ENCODE data around the gene TRIM74.
"Not testable (repeated sequence)": the region's sequence is repeated elsewhere in the genome, so short reads cannot be mapped to it uniquely, and the experiment has no call there.

TRIM74 gene

GRCh38 chr7:72954563-72955198, 14.6 kb downstream of the TRIM74 start:
- not testable (repeated sequence) for DNase-seq

GRCh38 chr7:72953901-72954562, 15.2 kb downstream of the TRIM74 start:
- not testable (repeated sequence) for DNase-seq

DNA sequence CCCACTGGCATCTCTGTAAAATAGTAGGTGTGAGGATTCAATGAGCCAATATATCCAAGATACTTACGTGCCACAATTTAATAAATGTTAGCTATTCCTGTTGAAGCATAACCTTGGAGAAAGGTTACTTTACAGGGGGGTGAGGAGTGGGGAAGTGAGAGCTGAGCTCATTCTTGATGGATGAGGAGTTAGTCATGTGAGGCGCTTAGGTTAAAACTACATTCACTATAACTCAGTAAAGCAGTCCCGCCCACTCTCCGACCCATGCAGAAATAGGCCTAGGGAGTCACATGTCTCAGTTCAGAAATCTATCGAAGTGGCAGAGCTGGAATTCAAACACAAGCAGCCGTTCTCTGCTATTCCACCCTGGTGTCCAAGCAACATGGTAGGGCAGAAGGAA, 18.8 kb downstream of the TRIM74 start:
- not testable (repeated sequence) for DNase-seq

GRCh38 chr7:72949686-72950085, 19.6 kb downstream of the TRIM74 start:
- peak; percentile 7 for DNase-seq

DNA sequence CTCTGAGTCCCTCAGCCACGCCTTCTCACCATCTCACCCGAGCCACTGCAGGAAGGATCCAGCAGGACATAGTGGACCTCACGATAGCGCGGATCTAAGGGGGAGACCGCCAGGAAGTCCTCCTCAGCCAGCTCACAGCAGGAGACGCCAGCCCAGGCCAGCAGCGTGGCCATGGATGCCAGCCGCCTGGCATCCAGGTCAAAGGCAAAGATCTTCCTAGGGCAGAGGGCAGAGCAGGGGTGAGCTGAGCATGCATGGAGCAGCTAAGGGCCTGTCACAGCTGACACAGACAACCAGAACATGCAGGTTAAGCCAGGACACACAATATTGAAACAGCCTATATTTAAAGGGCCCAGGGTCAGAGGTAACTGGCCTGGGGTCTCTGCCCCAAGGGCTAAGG, 20.0 kb downstream of the TRIM74 start:
- not testable (repeated sequence) for DNase-seq

GRCh38 chr7:72948714-72949113, 20.6 kb downstream of the TRIM74 start:
- peak; percentile 1 for DNase-seq

GRCh38 chr7:72946130-72946745, 23.0 kb downstream of the TRIM74 start:
- DNase-seq: not testable (repeated sequence)

- not testable (repeated sequence) for DNase-seq
These were observed 23.7 kb downstream of the TRIM74 start for GRCh38 chr7:72945597-72945996.

DNA sequence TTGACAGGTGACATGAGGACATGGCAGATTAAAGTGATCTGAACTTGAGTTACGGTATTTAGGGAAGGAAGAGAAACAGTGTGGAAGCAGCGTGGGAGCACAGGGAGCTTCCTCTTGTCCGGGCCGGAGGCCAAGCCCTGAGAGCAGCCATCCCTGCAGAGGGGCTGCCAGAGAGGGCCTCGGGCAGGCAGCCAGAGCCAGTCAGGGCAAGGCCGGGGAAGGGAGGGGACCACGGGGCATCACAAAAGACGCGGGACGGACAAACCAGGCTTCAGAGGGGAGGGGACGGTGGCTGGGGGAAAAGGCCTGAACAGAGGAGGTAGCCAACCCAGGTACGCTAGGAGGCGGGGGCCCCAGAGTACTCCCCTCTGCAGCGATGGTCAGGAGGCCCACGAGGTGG, 24.3 kb downstream of the TRIM74 start:
- not testable (repeated sequence) for DNase-seq

- DNase-seq: not testable (repeated sequence)
These were observed 26.3 kb downstream of the TRIM74 start for GRCh38 chr7:72942956-72943355.

GRCh38 chr7:72942022-72942705, 27.1 kb downstream of the TRIM74 start:
- not testable (repeated sequence) for DNase-seq

- DNase-seq: not testable (repeated sequence)
These were observed 41.0 kb downstream of the TRIM74 start for GRCh38 chr7:72928216-72928615.

- not testable (repeated sequence) for DNase-seq
These were observed 41.5 kb downstream of the TRIM74 start for GRCh38 chr7:72927791-72928190.

- no peak for DNase-seq
These were observed 43.6 kb downstream of the TRIM74 start for GRCh38 chr7:72925546-72926120.

GRCh38 chr7:72924733-72925545, 44.3 kb downstream of the TRIM74 start, which contains the start of gene POM121:
POM121 (plus strand) TSS chr7:72925095; CDS start chr7:72925122, 27 bp downstream.
- peak; percentile 95 for DNase-seq

DNA sequence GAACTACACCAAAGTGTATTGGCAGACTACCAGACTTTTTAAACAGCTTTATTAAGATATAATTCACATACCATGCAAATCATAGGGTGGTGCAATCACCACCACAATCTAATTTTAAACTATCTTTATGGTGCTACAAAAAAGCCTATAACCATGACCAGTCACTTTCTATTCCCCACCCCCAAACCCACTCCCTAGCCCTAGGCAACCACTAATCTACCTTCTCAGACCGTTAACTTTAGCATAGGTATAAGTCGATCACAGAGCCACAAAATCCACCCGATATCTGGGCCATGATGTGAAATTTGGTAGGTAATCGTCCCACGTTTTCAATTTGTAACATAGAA, 44.9 kb downstream of the TRIM74 start:
- DNase-seq: no peak

DNA sequence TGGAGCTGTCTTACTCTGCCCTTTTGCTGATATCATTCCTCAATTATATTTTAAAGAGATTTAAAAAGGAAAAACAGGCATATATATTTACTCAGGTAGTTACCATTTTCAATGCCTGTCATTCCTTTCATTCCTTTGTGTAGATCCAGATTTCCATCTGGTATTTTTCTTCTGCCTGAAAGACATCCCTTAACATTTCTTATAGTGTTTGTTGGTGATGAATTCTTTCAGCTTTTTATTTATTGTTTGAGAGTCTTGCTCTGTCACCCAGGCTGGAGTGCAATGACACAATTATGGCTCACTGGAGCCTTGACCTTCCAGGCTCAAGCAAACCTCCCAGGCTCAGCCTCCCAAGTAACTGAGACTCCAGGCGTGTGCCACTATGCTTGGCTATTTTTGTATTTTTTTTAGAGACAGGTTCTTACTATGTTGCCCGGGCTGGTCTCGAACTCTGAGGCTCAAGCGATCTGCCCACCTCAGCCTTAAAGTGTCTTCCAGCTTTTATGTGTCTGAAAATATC, 50.0 kb downstream of the TRIM74 start:
- DNase-seq: no peak

GRCh38 chr7:72914756-72915525, 54.3 kb downstream of the TRIM74 start:
- DNase-seq: peak; percentile 56

GRCh38 chr7:72913750-72914149, 55.5 kb downstream of the TRIM74 start:
- DNase-seq: not testable (repeated sequence)

DNA sequence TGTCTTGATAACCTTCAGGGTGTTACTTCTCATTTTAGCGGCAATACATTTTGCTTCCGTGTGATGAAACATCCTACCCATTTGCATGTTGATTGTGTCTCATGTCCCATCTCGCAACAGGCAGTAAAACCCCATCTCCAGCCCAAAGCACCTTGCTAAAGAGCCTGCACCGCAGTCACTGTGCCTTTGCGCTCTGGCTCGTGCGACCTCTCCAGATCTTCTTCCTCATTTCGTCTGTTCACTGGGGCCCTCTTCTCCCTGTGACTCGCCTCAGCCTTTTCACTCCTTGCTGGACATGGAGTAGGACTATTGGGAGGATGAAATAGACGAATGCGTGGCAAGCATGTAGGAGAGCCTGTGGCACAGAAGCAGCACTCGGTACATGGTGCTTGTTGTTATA, 57.9 kb downstream of the TRIM74 start:
- not testable (repeated sequence) for DNase-seq

All from RPMI8226 (cell line).